ENCODE results near the gene TMEM54.

TMEM54 gene

DNA sequence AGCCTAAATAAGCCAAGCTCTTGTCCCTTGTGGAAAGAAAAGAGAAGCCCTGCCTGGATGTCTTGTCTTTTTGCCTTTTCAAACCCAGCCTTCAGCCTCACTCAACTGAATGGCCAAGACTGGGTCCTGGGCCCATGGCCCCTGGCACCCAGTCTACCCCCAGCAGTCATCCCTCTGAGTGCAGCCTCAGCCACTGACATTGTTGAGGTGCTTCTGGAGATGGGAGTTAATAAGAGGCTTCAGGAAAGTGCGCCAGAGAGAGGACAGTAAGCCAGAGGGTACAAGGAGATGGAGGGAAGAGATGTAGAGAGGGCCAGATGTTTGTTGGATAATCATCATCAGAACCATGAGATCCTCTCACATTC, 37.3 kb downstream of the TMEM54 start:
- H3K27ac ChIP-seq (replicated peaks) = no peak overlapping the region
- DNase-seq (ENCODE audit: low read depth in 1 of 2, low spot score in 1 of 2) = no peak
- H3K4me3 ChIP-seq (replicated peaks; ENCODE audit: insufficient read depth, low read length) = no peak overlapping the region
- TF ChIP-seq POLR2AphosphoS5 (IDR thresholded peaks at IDR 0.05; ENCODE audit: low read depth) (no peak), GABPA (IDR thresholded peaks at IDR 0.05; ENCODE audit: low read depth) (no peak), SPI1 (IDR thresholded peaks at IDR 0.05; ENCODE audit: borderline replicate concordance, low read depth) (no peak)
- TF ChIP-seq, protein P1, sequence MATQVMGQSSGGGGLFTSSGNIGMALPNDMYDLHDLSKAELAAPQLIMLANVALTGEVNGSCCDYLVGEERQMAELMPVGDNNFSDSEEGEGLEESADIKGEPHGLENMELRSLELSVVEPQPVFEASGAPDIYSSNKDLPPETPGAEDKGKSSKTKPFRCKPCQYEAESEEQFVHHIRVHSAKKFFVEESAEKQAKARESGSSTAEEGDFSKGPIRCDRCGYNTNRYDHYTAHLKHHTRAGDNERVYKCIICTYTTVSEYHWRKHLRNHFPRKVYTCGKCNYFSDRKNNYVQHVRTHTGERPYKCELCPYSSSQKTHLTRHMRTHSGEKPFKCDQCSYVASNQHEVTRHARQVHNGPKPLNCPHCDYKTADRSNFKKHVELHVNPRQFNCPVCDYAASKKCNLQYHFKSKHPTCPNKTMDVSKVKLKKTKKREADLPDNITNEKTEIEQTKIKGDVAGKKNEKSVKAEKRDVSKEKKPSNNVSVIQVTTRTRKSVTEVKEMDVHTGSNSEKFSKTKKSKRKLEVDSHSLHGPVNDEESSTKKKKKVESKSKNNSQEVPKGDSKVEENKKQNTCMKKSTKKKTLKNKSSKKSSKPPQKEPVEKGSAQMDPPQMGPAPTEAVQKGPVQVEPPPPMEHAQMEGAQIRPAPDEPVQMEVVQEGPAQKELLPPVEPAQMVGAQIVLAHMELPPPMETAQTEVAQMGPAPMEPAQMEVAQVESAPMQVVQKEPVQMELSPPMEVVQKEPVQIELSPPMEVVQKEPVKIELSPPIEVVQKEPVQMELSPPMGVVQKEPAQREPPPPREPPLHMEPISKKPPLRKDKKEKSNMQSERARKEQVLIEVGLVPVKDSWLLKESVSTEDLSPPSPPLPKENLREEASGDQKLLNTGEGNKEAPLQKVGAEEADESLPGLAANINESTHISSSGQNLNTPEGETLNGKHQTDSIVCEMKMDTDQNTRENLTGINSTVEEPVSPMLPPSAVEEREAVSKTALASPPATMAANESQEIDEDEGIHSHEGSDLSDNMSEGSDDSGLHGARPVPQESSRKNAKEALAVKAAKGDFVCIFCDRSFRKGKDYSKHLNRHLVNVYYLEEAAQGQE (IDR thresholded peaks at IDR 0.05; ENCODE audit: insufficient replicate concordance, low read depth) = no peak
- TF ChIP-seq, protein P2, sequence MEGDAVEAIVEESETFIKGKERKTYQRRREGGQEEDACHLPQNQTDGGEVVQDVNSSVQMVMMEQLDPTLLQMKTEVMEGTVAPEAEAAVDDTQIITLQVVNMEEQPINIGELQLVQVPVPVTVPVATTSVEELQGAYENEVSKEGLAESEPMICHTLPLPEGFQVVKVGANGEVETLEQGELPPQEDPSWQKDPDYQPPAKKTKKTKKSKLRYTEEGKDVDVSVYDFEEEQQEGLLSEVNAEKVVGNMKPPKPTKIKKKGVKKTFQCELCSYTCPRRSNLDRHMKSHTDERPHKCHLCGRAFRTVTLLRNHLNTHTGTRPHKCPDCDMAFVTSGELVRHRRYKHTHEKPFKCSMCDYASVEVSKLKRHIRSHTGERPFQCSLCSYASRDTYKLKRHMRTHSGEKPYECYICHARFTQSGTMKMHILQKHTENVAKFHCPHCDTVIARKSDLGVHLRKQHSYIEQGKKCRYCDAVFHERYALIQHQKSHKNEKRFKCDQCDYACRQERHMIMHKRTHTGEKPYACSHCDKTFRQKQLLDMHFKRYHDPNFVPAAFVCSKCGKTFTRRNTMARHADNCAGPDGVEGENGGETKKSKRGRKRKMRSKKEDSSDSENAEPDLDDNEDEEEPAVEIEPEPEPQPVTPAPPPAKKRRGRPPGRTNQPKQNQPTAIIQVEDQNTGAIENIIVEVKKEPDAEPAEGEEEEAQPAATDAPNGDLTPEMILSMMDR (IDR thresholded peaks at IDR 0.05; ENCODE audit: insufficient read depth, low read length) = no peak
- H3K27me3 ChIP-seq (ENCODE audit: insufficient read depth, poor library complexity, severe bottlenecking) = no peaks in the 10 kb centered on the region

- Histone ChIP-seq H3K4me3 (replicated peaks; ENCODE audit: insufficient read depth, low read length) (no peak overlapping the region), H3K27ac (replicated peaks) (no peak overlapping the region), H3K27me3 (ENCODE audit: insufficient read depth, poor library complexity, severe bottlenecking) (no peaks in the 10 kb centered on the region)
- TF ChIP-seq, protein P2 (IDR thresholded peaks at IDR 0.05; ENCODE audit: insufficient read depth, low read length) = no peak
- TF ChIP-seq GABPA (IDR thresholded peaks at IDR 0.05; ENCODE audit: low read depth) (no peak), SPI1 (IDR thresholded peaks at IDR 0.05; ENCODE audit: borderline replicate concordance, low read depth) (no peak)
- TF ChIP-seq, protein P1 (IDR thresholded peaks at IDR 0.05; ENCODE audit: insufficient replicate concordance, low read depth) = no peak
- DNase-seq (ENCODE audit: low read depth in 1 of 2, low spot score in 1 of 2) = no peak
Measured at GRCh38 chr1:32863218-32863880, 37.8 kb downstream of the TMEM54 start.

DNA sequence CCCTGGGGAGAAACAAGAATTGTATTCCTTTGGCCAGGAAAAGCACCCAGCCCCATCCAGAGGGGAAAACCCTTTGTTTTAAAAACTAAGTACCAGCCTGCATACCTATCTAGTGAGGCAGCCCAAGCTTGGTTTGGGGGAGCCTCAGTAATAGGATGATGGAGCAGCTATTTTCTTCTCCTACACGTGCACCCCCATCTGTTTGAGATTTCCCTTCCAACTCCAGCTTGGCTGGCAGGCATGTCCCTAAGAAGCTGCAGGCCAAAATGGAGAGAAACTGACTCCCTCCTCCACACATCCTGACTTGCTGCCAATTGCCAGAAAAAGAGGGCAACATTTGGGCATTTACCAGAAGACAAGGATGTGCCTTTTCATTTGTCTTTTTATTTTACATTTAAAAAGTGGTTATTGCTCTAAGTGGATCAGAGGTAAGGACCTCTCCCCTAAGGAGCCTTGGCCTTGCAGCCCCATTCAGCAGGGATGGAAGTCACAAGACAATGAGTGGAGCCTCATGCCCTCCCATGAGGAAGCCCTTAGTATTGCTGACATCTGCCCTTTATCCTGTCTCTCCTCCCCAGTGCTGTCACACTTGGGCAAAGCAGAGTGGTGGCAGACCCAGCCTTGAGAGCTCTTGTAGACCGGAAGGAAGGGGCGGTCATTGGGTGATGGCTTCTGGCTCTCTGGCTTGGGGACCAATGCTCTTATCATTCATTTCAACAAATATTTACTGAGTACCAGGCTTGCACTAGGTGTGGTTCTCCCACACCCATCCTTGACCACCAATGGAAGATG, 39.1 kb downstream of the TMEM54 start:
- Histone ChIP-seq H3K27me3 (ENCODE audit: insufficient read depth, poor library complexity, severe bottlenecking) (no peaks in the 10 kb centered on the region), H3K4me3 (replicated peaks; ENCODE audit: insufficient read depth, low read length) (no peak overlapping the region), H3K27ac (replicated peaks) (no peak overlapping the region)
- no peak for DNase-seq (ENCODE audit: low read depth in 1 of 2, low spot score in 1 of 2)
- TF ChIP-seq, protein P1 (IDR thresholded peaks at IDR 0.05; ENCODE audit: insufficient replicate concordance, low read depth) = no peak
- TF ChIP-seq POLR2AphosphoS5 (IDR thresholded peaks at IDR 0.05; ENCODE audit: low read depth) (no peak), SPI1 (IDR thresholded peaks at IDR 0.05; ENCODE audit: borderline replicate concordance, low read depth) (no peak)
